GM23338 (cell line): ENCODE measurements around the gene TAPBPL. TPM values are rescaled to one million over a fixed set of nuclear protein-coding genes. Genes with fewer than 3 reads are reported as not detected.

Source experiments
- ATAC-seq: fragments of 200-7000 bp; cut with Tn5 transposase; 3 replicates; pipeline ENCODE4 v1.9.1; 2020
- DNase-seq: peaks from one replicate; pipeline ENCODE4 v3.0.0-alpha.2; 2015; ENCODE audit warnings: low spot score
- H2AFZ ChIP-seq: fragments of 200-600 bp; sonication (generic); 2 replicates; pipeline ENCODE4 v1.8.0; 2016; ENCODE audit warnings: antibody characterized with exemption, mild to moderate bottlenecking, moderate library complexity
- H3F3A ChIP-seq: fragments of 200-600 bp; sonication (generic); replicated peaks from 2 replicates; pipeline ENCODE4 v1.8.0; 2017; ENCODE audit warnings: antibody characterized with exemption, mixed run types, low read depth
- H3K27ac ChIP-seq: fragments of 200-600 bp; sonication (generic); 2 replicates; pipeline ENCODE4 v1.6.1; 2016; ENCODE audit warnings: low read depth
- H3K27me3 ChIP-seq: fragments of 200-600 bp; sonication (generic); 2 replicates; pipeline ENCODE4 v1.8.0; 2016; ENCODE audit warnings: mild to moderate bottlenecking, mixed run types, moderate library complexity; ENCODE audit not compliant: insufficient read depth
- H3K36me3 ChIP-seq: fragments of 200-600 bp; sonication (generic); 2 replicates; pipeline ENCODE4 v1.8.0; 2016; ENCODE audit warnings: mild to moderate bottlenecking; ENCODE audit not compliant: insufficient read depth
- H3K4me1 ChIP-seq: fragments of 200-600 bp; sonication (generic); 2 replicates; pipeline ENCODE4 v1.8.0; 2016; ENCODE audit warnings: mild to moderate bottlenecking, moderate library complexity; ENCODE audit not compliant: insufficient read depth
- H3K4me2 ChIP-seq: fragments of 200-600 bp; sonication (generic); 2 replicates; pipeline ENCODE4 v1.7.1; 2017; ENCODE audit warnings: mixed run types
- H3K4me3 ChIP-seq: fragments of 200-600 bp; sonication (generic); 2 replicates; pipeline ENCODE4 v1.6.1; 2016; ENCODE audit warnings: mixed run types
- H3K79me2 ChIP-seq: fragments of 200-600 bp; sonication (generic); replicated peaks from 2 replicates; pipeline ENCODE4 v1.8.0; 2017; ENCODE audit warnings: mild to moderate bottlenecking; ENCODE audit not compliant: insufficient read depth
- H3K9me2 ChIP-seq: fragments of 200-600 bp; sonication (generic); 2 replicates; pipeline ENCODE4 v1.8.0; 2017; ENCODE audit not compliant: insufficient read depth
- H4K20me1 ChIP-seq: fragments of 200-600 bp; sonication (generic); replicated peaks from 2 replicates; pipeline ENCODE4 v1.8.0; 2017; ENCODE audit warnings: mild to moderate bottlenecking; ENCODE audit not compliant: insufficient read depth
- H3K27ac Mint-ChIP-seq: 2 replicates; pipeline ENCODE4 v1.8.0; 2020; ENCODE audit warnings: inconsistent platforms, mild to moderate bottlenecking, moderate library complexity, mixed read lengths
- H3K27me3 Mint-ChIP-seq: 3 replicates; pipeline ENCODE4 v1.8.0; 2022; ENCODE audit warnings: low read depth, mild to moderate bottlenecking, moderate library complexity, mixed read lengths, inconsistent platforms; ENCODE audit not compliant: insufficient read depth, poor library complexity
- H3K36me3 Mint-ChIP-seq: 3 replicates; pipeline ENCODE4 v1.8.0; 2021; ENCODE audit warnings: low read depth, mild to moderate bottlenecking, inconsistent platforms, moderate library complexity, mixed read lengths
- H3K4me1 Mint-ChIP-seq: 3 replicates; pipeline ENCODE4 v1.8.0; 2020; ENCODE audit warnings: mild to moderate bottlenecking, inconsistent platforms, mixed read lengths
- H3K4me3 Mint-ChIP-seq: 3 replicates; pipeline ENCODE4 v1.8.0; 2021; ENCODE audit warnings: moderate library complexity, mild to moderate bottlenecking, inconsistent platforms, mixed read lengths
- H3K9me3 Mint-ChIP-seq: 3 replicates; pipeline ENCODE4 v1.8.0; 2020; ENCODE audit warnings: moderate library complexity, mild to moderate bottlenecking, inconsistent platforms, mixed read lengths
- CREB1 ChIP-seq: fragments of 250-450 bp; sonication (Bioruptor Pico); IDR thresholded peaks from 2 replicates; pipeline ENCODE4 v1.5.0; 2020; ENCODE audit warnings: low read depth, mild to moderate bottlenecking, moderate library complexity
- CTCF ChIP-seq, 2 experiments: fragments of 200-600 bp in 1 of 2; sonication (generic) in 1 of 2; conservative IDR thresholded peaks; 2 replicates each; pipeline versions ENCODE4 v1.5.1 to v1.6.1; 2016 to 2017; ENCODE audit warnings: antibody characterized with exemption in 2 of 2, low read depth in 2 of 2, mild to moderate bottlenecking in 2 of 2, moderate library complexity in 1 of 2
- EZH2 ChIP-seq: fragments of 200-600 bp; sonication (generic); IDR thresholded peaks from one replicate; pipeline ENCODE4 v1.8.0; 2017; ENCODE audit warnings: antibody characterized with exemption, mild to moderate bottlenecking, low read depth; ENCODE audit not compliant: unreplicated experiment
- EZH2phosphoT487 ChIP-seq: fragments of 200-600 bp; sonication (generic); IDR thresholded peaks from one replicate; pipeline ENCODE4 v1.8.1; 2018; ENCODE audit warnings: antibody characterized with exemption; ENCODE audit not compliant: unreplicated experiment
- NANOG ChIP-seq: IDR thresholded peaks from 2 replicates; pipeline ENCODE4 v1.6.1; 2016; ENCODE audit warnings: antibody characterized with exemption, borderline replicate concordance
- STAT1 ChIP-seq: IDR thresholded peaks from one replicate; pipeline ENCODE4 v1.6.1; 2016; ENCODE audit warnings: antibody characterized with exemption; ENCODE audit not compliant: unreplicated experiment
- ZNF462 ChIP-seq: fragments of 250-450 bp; sonication (Bioruptor Pico); IDR thresholded peaks from 2 replicates; pipeline ENCODE4 v1.5.0; 2020; ENCODE audit warnings: mild to moderate bottlenecking, moderate library complexity
- polyA plus RNA-seq: library from polyadenylated mRNA; unstranded; fragments of >200 nt; fragmentation: Nextera tagmentation; extraction: Ambion mirVana; gene quantifications from 2 replicates; pipeline ENCODE4 v1.2.1, GENCODE V29; 2016
- total RNA-seq: library from RNA; depleted of rRNA; stranded (reverse); fragments of >200 nt; shearing (Covaris generic); gene quantifications from 2 replicates; pipeline ENCODE4 v1.2.3, GENCODE V29; 2014
- TF ChIP-seq, protein P1 (sequence below): IDR thresholded peaks from 2 replicates; pipeline ENCODE4 v1.6.1; 2016; ENCODE audit warnings: antibody characterized with exemption

The TAPBPL gene
- total and polyA plus RNA-seq, 2 experiments from 2014 or later: 0.59 to 0.65 TPM

GRCh38 chr12:6452944-6453630, 1.2 kb downstream of the TAPBPL start:
- Mint-ChIP-seq H3K27ac (peak overlapping the region; percentile 97), H3K36me3 (no peaks in the 10 kb centered on the region), H3K4me3 (peak overlapping the region; percentile 63; the same call in 1 of the 3 replicates), H3K9me3 (no peaks in the 10 kb centered on the region), H3K27me3 (peaks cover 15% of the 10 kb centered on the region), H3K4me1 (peaks cover 39% of the 10 kb centered on the region)
- H3K9me2 ChIP-seq: no peaks in the 10 kb centered on the region
- TF ChIP-seq, protein P1, sequence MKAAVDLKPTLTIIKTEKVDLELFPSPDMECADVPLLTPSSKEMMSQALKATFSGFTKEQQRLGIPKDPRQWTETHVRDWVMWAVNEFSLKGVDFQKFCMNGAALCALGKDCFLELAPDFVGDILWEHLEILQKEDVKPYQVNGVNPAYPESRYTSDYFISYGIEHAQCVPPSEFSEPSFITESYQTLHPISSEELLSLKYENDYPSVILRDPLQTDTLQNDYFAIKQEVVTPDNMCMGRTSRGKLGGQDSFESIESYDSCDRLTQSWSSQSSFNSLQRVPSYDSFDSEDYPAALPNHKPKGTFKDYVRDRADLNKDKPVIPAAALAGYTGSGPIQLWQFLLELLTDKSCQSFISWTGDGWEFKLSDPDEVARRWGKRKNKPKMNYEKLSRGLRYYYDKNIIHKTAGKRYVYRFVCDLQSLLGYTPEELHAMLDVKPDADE: no peak
- TF ChIP-seq EZH2 (no peak), STAT1 (no peak), CTCF (conservative IDR thresholded peaks at IDR 0.05; ENCODE audit: low read depth in 2 of 2) (no peak)
- peaks cover 29% of the 10 kb centered on the region for H3K4me1 ChIP-seq
- DNase-seq (no peak), ATAC-seq (no peak)
- peak overlapping the region; percentile 86; the same call in 1 of the 2 replicates for H3K27ac ChIP-seq
- H4K20me1 ChIP-seq: no peaks in the 10 kb centered on the region
- no peaks in the 10 kb centered on the region for H3K27me3 ChIP-seq
- no peaks in the 10 kb centered on the region for H3K79me2 ChIP-seq
- peaks cover 6% of the 10 kb centered on the region; the same call in 1 of the 2 replicates for H3F3A ChIP-seq
- 0 out of 2 replicates have a peak overlapping the region, but pooled peaks have one; percentile 90 for H2AFZ ChIP-seq
- H3K4me2 ChIP-seq: peak overlapping the region; percentile 77; the same call in 1 of the 2 replicates
- H3K4me3 ChIP-seq: no peak overlapping the region
- no peaks in the 10 kb centered on the region for H3K36me3 ChIP-seq

- Mint-ChIP-seq H3K4me1 (peaks cover 11% of the 10 kb centered on the region), H3K9me3 (no peaks in the 10 kb centered on the region), H3K36me3 (peaks cover 24% of the 10 kb centered on the region), H3K27ac (no peak overlapping the region), H3K4me3 (no peak overlapping the region), H3K27me3 (peaks cover 8% of the 10 kb centered on the region)
- DNase-seq (no peak), ATAC-seq (no peak)
- no peaks in the 10 kb centered on the region for H3K79me2 ChIP-seq
- no peaks in the 10 kb centered on the region for H3K27me3 ChIP-seq
- H3K36me3 ChIP-seq: no peaks in the 10 kb centered on the region; the same call in 1 of the 2 replicates
- no peaks in the 10 kb centered on the region for H3K9me2 ChIP-seq
- no peaks in the 10 kb centered on the region for H4K20me1 ChIP-seq
- H3K4me2 ChIP-seq: no peak overlapping the region
- H3K4me3 ChIP-seq: no peak overlapping the region
- H3F3A ChIP-seq: no peaks in the 10 kb centered on the region
- peaks cover 7% of the 10 kb centered on the region for H3K4me1 ChIP-seq
- no peak overlapping the region for H3K27ac ChIP-seq
- H2AFZ ChIP-seq: no peak overlapping the region
- TF ChIP-seq ZNF462 (CRISPR knock-in tag): no peak
- no peak for TF ChIP-seq STAT1
- no peak for TF ChIP-seq NANOG
- TF ChIP-seq EZH2: no peak
- TF ChIP-seq CREB1 (CRISPR knock-in tag): no peak
- TF ChIP-seq EZH2phosphoT487: no peak
These were observed 5.5 kb downstream of the TAPBPL start for GRCh38 chr12:6457220-6457945.
